Kidney (tissue), 14 donors: ENCODE measurements around the gene CHMP1A. TPM values are rescaled to one million over a fixed set of nuclear protein-coding genes. Genes with fewer than 3 reads are reported as not detected.

Experiments used
- DNase-seq, 5 donors: peaks; one replicate each; pipeline ENCODE4 v3.0.0-alpha.2; 2013 to 2020
- FAIRE-seq: peaks from 2 replicates; lab custom pipeline; 2012; peaks lifted over from hg19 to GRCh38; lab: Jason Lieb, UNC
- H3K27ac ChIP-seq, 2 donors: one replicate each; pipeline ENCODE4 v1.7.0; 2013; ENCODE audit warnings: low read depth in 2 of 2, low read length in 2 of 2, inconsistent platforms in 1 of 2
- H3K27me3 ChIP-seq: one replicate; pipeline ENCODE4 v1.7.1; 2013; ENCODE audit warnings: low read length, inconsistent platforms; ENCODE audit not compliant: control insufficient read depth, insufficient read depth
- H3K36me3 ChIP-seq, 3 donors: one replicate each; pipeline versions ENCODE4 v1.7.0 to v1.7.1; 2013; ENCODE audit warnings: low read length in 3 of 3, control low read depth in 1 of 3, inconsistent platforms in 1 of 3; ENCODE audit not compliant: insufficient read depth in 3 of 3, control insufficient read depth in 2 of 3
- H3K4me1 ChIP-seq, 3 donors: one replicate each; pipeline versions ENCODE4 v1.7.0 to v1.7.1; 2013; ENCODE audit warnings: low read length in 3 of 3, inconsistent platforms in 1 of 3, low read depth in 1 of 3; ENCODE audit not compliant: control insufficient read depth in 2 of 3, insufficient read depth in 2 of 3
- H3K4me3 ChIP-seq, 3 donors: one replicate each; pipeline versions ENCODE4 v1.7.0 to v1.8.1; 2013; ENCODE audit warnings: low read length in 3 of 3, control low read depth in 1 of 3, inconsistent platforms in 1 of 3
- H3K9ac ChIP-seq, 3 donors: one replicate each; pipeline versions ENCODE4 v1.7.0 to v1.7.1; 2013; ENCODE audit warnings: low read length in 3 of 3, control low read depth in 1 of 3, inconsistent platforms in 1 of 3
- H3K9me3 ChIP-seq, 3 donors: one replicate each; pipeline versions ENCODE4 v1.7.0 to v1.7.1; 2013; ENCODE audit warnings: low read length in 3 of 3, control low read depth in 1 of 3, inconsistent platforms in 1 of 3; ENCODE audit not compliant: control insufficient read depth in 2 of 3, insufficient read depth in 1 of 3
- intact Hi-C: fragments of 100-400 bp; cut with DNase I; formaldehyde crosslinking; loops from one replicate; pipeline ENCODE4 v1.11.1; 2022
- polyA plus RNA-seq: library from polyadenylated mRNA; stranded (reverse); fragments of 350-450 nt; fragmentation: Illumina TruSeq; extraction: RNeasy Lipid Tissue Mini Kit (QIAGEN cat#74804); gene quantifications from one replicate; pipeline ENCODE4 v1.2.3, GENCODE V29; 2014; ENCODE audit warnings: low read depth, low replicate concordance; ENCODE audit not compliant: insufficient read depth
- total RNA-seq: library from RNA; stranded (reverse); fragmentation: NEBNext Ultra II Directional; extraction: Animal tissue kit (Norgen Biotek cat#: 25700); gene quantifications from one replicate; pipeline ENCODE4 v1.2.1, GENCODE V29; 2021
- TF ChIP-seq, protein P1 (sequence below): IDR thresholded peaks from 3 replicates; pipeline ENCODE4 v1.5.1; 2012; ENCODE audit warnings: mild to moderate bottlenecking, moderate library complexity, borderline replicate concordance; ENCODE audit not compliant: insufficient read depth; ENCODE audit errors: extremely low read depth
- donor health status: control.
- donor health status: control.
- donor health status: control.
- donor health status: control.
- donor health status: control.
- donor health status: DM: yes; HTN: yes; CAD: no.
- donor health status: Normal renal cell carcinoma (clear cell type).

The CHMP1A gene
- total and polyA plus RNA-seq, 2 donors from 2014 or later = 71.3 to 96.1 TPM

DNA sequence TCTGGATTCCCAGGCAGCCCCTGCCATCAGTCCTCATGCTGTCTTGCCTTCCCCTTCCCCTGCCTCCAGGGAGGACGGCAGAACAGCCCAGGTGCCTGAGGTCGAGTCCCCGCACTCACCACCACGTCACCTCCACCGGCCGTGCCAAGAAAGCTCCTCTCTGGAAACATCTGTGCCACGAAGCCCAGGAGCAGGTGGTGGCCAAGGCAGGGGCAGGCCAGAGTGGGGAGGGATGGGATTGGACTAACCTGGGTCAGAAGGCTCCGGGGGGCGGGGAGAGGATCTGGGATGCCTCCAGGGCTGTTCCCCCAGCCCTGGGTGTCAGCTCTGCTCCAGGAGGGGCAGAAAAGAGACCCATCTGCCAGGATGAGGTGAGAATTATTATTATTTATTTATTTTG is 51.5 kb downstream of the CHMP1A start:
- intact Hi-C loops = no loop called here
- no peak for FAIRE-seq
- H3K9me3 ChIP-seq = no peaks in the 10 kb centered on the region
- H3K9ac ChIP-seq = no peak overlapping the region
- H3K27ac ChIP-seq = no peak overlapping the region
- peaks cover 0 to 11% (median 10%) of the 10 kb centered on the region in 3 donors for H3K4me1 ChIP-seq
- no peak overlapping the region for H3K4me3 ChIP-seq
- TF ChIP-seq, protein P1, sequence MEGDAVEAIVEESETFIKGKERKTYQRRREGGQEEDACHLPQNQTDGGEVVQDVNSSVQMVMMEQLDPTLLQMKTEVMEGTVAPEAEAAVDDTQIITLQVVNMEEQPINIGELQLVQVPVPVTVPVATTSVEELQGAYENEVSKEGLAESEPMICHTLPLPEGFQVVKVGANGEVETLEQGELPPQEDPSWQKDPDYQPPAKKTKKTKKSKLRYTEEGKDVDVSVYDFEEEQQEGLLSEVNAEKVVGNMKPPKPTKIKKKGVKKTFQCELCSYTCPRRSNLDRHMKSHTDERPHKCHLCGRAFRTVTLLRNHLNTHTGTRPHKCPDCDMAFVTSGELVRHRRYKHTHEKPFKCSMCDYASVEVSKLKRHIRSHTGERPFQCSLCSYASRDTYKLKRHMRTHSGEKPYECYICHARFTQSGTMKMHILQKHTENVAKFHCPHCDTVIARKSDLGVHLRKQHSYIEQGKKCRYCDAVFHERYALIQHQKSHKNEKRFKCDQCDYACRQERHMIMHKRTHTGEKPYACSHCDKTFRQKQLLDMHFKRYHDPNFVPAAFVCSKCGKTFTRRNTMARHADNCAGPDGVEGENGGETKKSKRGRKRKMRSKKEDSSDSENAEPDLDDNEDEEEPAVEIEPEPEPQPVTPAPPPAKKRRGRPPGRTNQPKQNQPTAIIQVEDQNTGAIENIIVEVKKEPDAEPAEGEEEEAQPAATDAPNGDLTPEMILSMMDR = no peak
- DNase-seq = no peak
- no peaks in the 10 kb centered on the region for H3K27me3 ChIP-seq
- H3K36me3 ChIP-seq = no peaks in the 10 kb centered on the region

DNA sequence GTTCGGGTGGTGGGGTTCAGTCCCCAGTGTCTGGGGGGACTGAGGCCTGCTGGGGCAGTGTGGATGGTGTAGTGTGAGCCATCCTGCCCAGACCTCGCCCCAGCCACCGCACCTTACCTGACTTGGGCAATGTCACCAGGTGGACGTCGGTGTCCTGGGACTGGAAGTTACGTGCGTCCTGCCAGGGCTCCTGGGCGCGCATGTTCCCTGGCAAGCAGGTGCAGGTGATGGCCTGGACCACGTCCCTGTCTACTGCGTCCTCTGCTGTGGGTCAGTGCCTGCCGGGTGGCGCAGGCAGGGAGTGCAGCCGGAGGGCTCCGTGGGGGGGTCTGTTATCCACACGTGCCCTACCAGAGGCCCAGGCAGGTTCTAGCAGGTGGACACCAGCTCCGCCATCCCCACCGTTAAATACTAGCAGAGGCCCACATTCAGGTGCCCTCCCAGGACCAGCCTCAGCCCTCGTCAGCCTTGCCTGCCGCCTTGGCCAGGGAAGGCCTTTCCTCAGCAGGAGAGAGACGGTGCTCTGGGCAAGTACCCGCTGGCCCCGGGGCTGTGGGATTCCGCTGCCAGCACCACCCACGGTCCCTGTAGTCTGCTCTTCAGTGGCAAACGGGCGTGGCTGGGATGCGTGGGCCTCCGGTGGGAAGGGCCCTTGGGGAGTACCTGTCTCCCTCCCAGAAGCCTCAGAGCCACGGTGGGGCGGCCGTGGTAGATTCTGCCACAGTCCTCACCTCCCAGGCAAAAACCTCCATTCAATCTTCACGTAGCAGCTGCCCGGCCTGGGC is 52.1 kb downstream of the CHMP1A start:
- Histone ChIP-seq H3K9ac (no peak overlapping the region), H3K27me3 (no peaks in the 10 kb centered on the region), H3K9me3 (no peaks in the 10 kb centered on the region), H3K36me3 (no peaks in the 10 kb centered on the region), H3K27ac (no peak overlapping the region), H3K4me1 (peaks cover 0 to 11% (median 10%) of the 10 kb centered on the region in 3 donors), H3K4me3 (no peak overlapping the region)
- FAIRE-seq = no peak
- no peak for DNase-seq
- TF ChIP-seq, protein P1 = no peak
- intact Hi-C loops = no loop called here

DNA sequence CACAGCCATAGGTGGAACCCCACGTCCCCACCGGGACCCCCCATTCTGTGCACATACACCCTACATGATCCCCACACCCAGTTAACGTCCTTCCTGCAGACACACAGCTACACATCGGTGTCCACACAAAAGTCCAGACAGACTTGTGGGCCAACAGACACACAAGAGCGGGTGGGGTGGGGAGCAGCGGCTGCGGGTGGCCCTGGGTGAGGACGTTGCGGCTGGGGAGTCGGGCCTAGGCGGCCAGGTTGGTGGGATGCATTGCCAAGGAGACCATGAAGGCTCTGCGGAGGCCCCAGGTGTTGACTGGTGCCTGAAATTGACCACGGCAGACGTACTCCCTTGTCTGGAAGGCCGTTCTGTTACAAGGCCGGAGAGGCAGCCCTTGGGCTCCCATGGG is 52.7 kb downstream of the CHMP1A start:
- Histone ChIP-seq H3K9ac (no peak overlapping the region), H3K9me3 (no peaks in the 10 kb centered on the region), H3K27ac (no peak overlapping the region), H3K27me3 (no peaks in the 10 kb centered on the region), H3K36me3 (no peaks in the 10 kb centered on the region), H3K4me3 (no peak overlapping the region), H3K4me1 (peaks cover 0 to 11% (median 10%) of the 10 kb centered on the region in 3 donors)
- no peak for DNase-seq
- TF ChIP-seq, protein P1 = no peak
- intact Hi-C loops = no loop called here
- no peak for FAIRE-seq
